DMS114 treated with DMSO at 0.1 percent for 48 hours (cell line): ENCODE results near the gene C3orf80.
"Not testable (repeated sequence)": the region's sequence is repeated elsewhere in the genome, so short reads cannot be mapped to it uniquely, and the experiment has no call there.

ENCODE experiments used
- DNase-seq: peaks from one replicate; lab custom pipeline; 2025; ENCODE audit not compliant: unreplicated experiment; lab: John Stamatoyannopoulos, UW

Gene C3orf80

DNA sequence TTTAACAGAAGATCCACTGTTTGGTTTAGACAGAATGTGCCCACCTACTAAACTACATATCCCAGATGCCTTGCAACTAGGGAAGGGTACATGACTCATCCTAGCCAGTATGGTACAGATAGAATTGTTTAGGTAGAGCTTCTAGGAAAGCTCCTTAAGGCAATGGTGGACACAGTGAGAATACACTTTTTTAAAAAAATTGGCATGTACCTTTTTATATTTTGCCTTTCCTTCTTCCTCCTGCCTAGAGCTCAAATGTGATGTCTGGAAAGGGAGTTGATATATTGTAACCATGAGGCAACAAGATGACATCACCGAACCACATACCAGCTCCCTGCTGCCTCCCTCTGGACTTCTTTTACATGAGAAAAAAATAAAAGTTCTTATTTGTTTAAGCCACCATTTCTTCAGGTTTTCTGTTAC is 14.4 kb upstream of the C3orf80 start:
- DNase-seq = no peak

DNA sequence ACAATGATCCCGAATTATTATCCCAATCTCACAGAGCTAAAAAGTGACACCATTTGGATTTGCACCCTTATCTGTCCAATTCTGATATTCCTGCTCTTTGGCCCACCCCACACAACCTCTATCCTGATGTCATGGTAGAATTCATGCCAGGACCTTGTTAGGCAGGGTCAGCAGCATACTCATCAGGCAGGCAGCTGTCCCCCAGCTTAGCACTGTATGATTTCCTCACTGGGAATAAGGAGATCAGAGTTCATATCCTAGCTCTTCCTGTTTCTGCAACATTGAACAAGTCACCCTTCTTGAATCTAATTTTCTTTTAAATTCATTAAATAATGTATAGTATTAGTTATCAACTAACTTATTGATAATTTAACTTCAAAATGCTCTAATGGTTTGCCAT is 12.0 kb upstream of the C3orf80 start:
- no peak for DNase-seq

DNA sequence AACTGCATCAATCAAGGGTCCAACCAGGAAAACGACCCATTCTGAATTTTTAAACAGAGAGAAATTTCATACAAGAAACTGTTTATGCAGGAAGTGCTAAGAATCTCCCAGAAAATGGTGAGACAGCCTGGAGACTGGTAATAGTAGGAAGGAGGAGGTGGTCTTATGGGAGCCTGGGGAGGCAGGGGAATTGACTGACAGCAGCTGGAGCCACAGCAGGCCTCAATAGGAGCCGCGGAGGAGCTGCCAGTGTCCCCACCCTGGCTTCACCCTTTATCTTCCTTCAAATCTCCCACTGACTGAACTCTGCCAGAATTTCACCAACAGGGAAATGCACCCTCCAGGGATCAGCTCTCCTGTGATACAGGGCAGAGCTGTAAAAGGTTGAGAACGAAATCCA is 7.5 kb upstream of the C3orf80 start:
- no peak for DNase-seq

GRCh38 chr3:160218136-160218535 is 7.1 kb upstream of the C3orf80 start:
- no peak for DNase-seq

DNA sequence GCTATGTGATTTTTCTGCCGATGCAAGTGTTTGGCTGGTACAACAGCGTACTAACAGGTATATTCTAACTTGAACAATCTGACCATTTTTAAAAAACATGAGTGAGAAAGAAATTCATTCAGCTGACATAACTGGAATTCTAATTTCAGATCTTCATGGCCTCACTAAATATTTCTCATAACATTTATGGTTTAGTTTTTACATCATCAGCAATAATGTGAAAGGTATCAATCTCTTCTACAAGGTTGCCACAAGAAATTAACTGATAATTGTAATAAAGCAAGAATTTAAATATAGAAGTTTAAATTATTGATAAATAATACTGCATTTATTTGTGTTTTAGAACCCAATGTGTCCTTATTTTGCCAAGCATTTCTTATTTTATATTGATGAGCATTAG is 5.2 kb upstream of the C3orf80 start:
- DNase-seq = no peak

DNA sequence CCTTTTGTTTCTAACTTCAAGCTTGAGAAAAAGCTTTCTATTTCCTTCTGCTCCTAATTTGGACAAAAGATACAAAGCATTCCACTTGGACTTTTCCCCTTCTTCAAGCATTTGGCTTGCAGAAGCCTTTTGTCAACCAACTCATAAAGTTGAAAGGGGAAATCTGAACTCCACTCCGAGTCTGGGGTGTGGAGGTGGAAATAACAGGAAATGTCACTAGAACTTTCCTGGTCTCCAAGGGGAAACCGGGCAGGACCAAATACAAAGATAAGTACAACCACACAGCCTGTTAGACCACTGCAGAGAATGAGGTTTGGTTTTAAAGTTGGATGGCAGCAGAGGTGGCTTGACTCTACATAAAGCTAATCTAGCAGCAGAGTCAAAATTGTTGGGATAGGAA is 4.2 kb upstream of the C3orf80 start:
- DNase-seq = no peak

- no peak for DNase-seq
Observed at GRCh38 chr3:160224256-160224655, 966 bp upstream of the C3orf80 start.

DNA sequence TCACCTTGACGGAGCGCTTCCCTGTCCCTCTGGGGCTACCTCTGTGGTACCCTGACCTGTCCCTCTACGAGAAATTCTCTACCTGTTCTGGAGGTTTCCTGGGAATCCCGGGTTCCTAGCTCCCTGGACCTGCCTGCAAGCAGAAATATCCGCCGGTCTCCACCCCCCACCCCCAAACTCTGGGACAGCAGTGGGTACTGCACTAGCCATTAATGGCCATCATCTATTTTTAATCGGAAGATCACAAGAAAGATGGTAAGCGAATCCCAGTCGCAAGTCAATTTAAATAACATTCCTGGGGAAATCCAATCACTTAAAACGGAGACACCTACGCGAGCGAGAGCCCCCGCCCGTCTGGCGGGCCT is 429 bp upstream of the C3orf80 start:
- no peak for DNase-seq

GRCh38 chr3:160226026-160226907 is 1.0 kb downstream of the C3orf80 start:
- DNase-seq = no peak

GRCh38 chr3:160227419-160227818 is 2.2 kb downstream of the C3orf80 start:
- DNase-seq = no peak

DNA sequence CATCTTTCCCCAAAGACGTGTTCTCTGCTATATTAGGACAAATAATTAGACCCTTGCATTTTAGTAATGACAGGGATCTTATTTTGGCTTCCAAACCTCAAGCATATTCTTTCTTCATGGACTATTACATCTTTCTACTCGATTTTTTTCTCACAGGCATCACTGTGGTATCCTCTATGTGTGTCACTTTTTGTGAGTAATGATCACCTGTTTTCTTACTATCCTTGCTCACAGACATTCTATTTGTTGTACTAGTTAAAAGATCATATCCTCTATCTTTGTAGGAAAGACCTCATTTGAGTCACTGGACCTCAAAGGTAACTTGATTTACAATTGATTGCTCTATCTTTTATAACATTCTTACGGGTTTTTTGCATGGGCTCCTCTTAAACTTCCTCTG is 6.8 kb downstream of the C3orf80 start:
- no peak for DNase-seq

DNA sequence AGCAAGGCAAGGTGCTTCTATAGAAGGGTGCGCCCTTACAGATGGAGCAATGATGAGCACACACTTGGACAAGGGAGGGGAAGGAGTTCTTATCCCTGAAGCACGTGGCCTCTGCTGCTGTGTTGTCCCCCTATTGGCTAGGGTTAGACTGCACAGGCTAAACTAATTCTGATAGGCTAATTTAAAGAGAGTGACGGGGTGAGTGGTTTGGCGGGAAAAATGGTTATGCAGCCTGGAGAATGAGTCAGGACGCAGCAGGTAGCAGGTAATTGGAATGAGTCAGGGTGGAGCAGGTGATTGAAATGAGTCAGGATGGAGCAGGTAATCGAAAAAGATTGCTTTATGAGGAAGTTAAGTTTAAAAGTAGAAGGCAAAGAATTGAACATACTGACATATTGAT is 15.5 kb downstream of the C3orf80 start:
- DNase-seq = not testable (repeated sequence)

DNA sequence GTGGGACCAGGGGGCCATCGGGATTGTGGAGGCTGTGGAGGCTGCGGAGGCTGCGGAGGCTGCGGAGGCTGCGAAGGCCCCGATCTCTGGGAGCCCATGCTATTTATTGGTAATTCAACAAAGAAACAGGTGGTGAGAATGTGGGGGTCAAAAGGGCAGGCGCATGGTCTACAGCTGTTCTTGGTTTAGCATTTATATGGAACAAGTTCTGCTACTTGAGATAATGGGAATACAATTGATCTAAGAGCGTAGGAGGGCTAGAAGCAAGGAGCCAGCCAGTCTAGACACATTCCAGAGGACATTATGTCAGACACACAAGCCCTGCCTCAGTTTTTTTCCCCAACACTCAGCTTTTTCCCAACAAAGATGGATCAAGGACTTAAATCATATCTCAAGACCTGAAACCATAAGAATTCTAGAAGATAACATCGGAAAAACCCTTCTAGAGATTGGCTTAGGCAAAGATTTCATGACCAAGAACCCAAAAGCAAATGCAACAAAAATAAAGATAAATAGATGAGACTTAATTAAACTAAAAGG is 20.1 kb downstream of the C3orf80 start:
- no peak for DNase-seq

DNA sequence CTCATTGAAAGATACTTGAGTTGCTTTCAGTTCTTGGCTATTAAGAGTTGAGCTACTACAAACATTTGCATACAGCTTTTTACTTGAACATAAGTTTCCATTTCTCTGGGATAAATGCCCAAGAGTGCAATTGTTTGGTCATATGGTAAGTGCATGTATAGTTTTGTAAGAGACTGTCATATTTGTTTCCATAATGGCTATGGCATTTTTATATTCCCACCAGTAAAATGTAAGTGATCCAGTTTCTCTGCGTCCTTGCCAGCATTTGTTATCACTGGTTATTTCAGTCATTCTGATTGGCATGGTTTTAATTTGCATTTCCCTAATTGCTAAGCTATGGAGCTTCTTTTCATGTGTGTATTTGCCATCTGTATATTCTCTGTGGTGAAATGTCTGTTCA is 22.5 kb downstream of the C3orf80 start:
- DNase-seq = no peak

DNA sequence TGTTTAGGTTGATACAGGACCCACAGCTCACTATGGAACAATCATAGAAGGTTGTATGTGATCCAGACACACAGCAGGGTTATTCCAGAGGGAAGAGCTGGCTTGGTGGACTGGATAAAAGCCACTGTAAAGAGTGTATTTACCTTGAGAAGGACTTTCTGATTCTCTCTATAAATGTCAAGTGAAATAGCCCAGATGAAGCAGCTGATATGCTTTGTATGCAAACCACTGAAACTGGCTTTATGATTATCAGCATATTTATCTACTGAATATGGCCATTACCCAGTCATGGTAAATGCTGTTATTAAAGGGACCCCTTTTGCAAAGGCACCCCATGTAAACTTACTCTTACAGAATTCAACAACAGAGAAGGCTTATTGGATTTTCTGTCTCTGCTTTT is 28.1 kb downstream of the C3orf80 start:
- no peak for DNase-seq

DNA sequence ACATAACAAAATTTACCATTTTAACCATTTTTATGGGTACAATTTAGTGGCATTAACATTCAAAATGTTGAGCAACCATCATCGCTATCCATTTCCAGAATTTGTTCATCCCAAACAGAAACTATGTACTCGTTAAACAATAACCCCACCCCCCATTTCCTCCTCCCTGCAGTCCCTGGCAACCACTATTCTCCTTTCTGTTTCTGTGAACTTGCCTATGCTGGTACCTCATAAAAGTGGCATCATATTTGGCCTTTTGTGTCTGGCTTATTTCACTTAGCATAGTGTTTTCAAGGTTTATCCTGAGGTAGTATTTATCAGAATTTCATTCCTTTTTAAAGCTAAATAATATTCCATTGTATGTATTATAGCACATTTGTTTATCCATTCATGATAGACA is 32.4 kb downstream of the C3orf80 start:
- no peak for DNase-seq

GRCh38 chr3:160259589-160259988 is 34.4 kb downstream of the C3orf80 start:
- no peak for DNase-seq

DNA sequence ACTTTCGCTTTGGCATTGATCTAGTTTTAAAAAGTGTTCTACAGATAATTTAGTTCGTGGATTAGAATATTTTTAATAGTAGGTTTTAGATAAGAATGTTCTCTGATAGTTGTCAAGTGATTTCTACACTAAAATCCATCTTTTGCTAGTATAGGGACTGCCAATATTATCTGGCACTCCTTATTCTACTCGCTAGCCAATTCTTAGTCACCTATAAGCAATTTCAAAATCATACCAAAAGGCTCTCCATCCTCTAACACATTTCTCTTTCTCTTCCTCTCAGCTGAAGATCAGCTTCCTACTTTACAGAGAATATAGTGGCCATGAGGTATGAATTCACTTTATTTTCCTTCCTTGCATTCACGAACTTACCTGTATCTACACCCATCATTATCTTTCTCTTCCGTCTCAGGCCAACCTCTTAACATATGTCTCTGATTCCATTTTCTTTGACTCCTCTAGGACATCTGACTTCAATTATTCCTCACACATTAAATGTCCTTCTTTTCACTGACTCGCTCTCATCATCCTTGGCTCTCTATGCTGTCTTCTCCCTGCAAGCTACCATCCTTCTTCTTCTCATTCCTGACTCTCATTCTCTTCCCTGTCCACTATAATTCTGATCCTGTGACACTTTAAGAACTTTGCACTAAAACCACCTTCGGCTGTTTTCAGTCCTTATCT is 35.5 kb downstream of the C3orf80 start:
- DNase-seq = no peak

GRCh38 chr3:160265088-160265487 is 39.9 kb downstream of the C3orf80 start:
- DNase-seq = no peak
